ENCODE results near the gene TGIF2. TPM values are rescaled to one million over a fixed set of nuclear protein-coding genes. Genes with fewer than 3 reads are reported as not detected.

The TGIF2 gene
- total and polyA plus RNA-seq, 2 of the 4 experiments (the other 2 are of a cell fraction), result 9.7 to 12.7 TPM

DNA sequence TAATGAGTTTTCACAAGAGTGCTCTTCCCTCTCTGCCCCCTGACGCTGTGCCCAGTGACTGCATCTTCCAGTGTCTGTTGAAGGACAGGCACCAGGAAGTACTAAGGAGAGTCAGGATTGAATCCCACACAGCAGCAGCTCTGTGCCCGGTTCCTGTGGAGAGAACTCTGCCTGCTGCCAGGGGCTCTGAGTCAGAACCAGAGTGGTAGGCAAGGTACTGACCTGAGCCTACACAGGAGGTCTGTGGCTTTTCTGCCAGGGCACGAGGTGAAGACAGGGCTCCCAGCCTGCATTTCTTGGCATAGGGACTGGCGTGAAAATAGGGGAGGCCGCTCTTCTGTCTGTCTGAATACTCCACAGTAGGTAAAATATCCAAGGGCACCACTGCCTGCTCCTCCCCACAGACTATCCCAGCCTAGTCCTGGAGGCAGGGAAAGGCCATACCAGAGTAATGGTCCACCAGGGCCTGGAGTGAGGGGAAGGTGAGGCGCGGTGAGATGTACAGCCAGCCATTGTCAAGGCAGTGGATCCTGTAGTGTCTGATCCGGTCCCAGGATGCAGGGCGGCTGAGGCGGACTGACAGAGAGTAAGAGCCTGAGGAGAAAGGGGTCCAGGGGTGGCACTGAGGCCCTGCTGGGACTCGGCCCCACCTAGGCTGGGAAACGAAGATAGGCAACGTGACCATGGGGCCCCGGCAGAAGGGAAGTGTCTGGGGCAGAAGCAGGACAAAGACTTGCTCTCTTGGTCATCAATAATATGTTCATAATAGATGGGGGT, 41.6 kb downstream of the TGIF2 start:
- Histone ChIP-seq H4K91ac (ENCODE audit: insufficient read depth, low read depth, low read length) (no peak overlapping the region), H3K18ac (ENCODE audit: low read depth, low read length) (no peak overlapping the region), H3K4me2 (ENCODE audit: low read depth, low read length) (no peak overlapping the region), H2BK5ac (ENCODE audit: low read depth, low read length, poor library complexity, severe bottlenecking) (no peak overlapping the region), H3K23ac (ENCODE audit: low read depth, low read length) (no peak overlapping the region), H3K27me3 (ENCODE audit: control insufficient read depth, insufficient read depth, low read length) (no peaks in the 10 kb centered on the region), H3K14ac (replicated peaks; ENCODE audit: low read depth, low read length) (no peak overlapping the region), H2AFZ (replicated peaks; ENCODE audit: low read length, poor library complexity) (no peak overlapping the region), H4K20me1 (ENCODE audit: insufficient read depth, low read length) (peaks cover 8% of the 10 kb centered on the region; the same call in 1 of the 2 replicates), H3K4ac (ENCODE audit: low read depth, low read length) (no peak overlapping the region), H3K36me3 (ENCODE audit: control insufficient read depth, insufficient read depth, low read length) (peaks cover 37% of the 10 kb centered on the region), H2AK9ac (replicated peaks; ENCODE audit: low read depth, low read length, poor library complexity) (no peak overlapping the region), H3K27ac (ENCODE audit: insufficient read depth, low read length) (no peak overlapping the region), H3K9me3 (ENCODE audit: control insufficient read depth, insufficient read depth, low read length) (no peaks in the 10 kb centered on the region), H3K79me1 (ENCODE audit: low read depth in 1 of 2, low read length in 2 of 2) (peaks cover 3 to 7% of the 10 kb centered on the region in 2 experiments; a peak in 2 of 4 replicates), H2BK120ac (ENCODE audit: low read depth, low read length) (no peak overlapping the region), H3K9me1 (ENCODE audit: insufficient read depth, low read length) (no peaks in the 10 kb centered on the region), H3K56ac (ENCODE audit: extremely low read depth, insufficient read depth, low read length) (no peak overlapping the region), H3K9ac (ENCODE audit: low read depth, low read length) (no peak overlapping the region), H3K4me1 (ENCODE audit: control insufficient read depth, insufficient read depth, low read length) (no peaks in the 10 kb centered on the region), H2BK20ac (ENCODE audit: low read depth, low read length) (no peak overlapping the region), H4K8ac (ENCODE audit: low read depth in 2 of 2, low read length in 2 of 2) (no peak overlapping the region), H4K5ac (ENCODE audit: low read depth, low read length) (no peak overlapping the region), H2BK15ac (ENCODE audit: low read depth, low read length) (no peak overlapping the region), H2AK5ac (ENCODE audit: low read depth, low read length) (no peak overlapping the region), H3K4me3 (ENCODE audit: insufficient read depth, low read depth, low read length) (no peak overlapping the region)
- 100% methylated on average over 4 of the region's 14 CpGs; no CpG with 5 or more reads in 1 of the 2 experiments for WGBS, 2 experiments (ENCODE audit: extremely low coverage in 2 of 2, insufficient read length in 1 of 2)
- dilution Hi-C loops (cut with HindIII; ENCODE audit: low sequenced_read_pairs, unreplicated experiment) (no loop called here), intact Hi-C loops (cut with micrococcal nuclease) (loop anchor here (10.0 kb wide), 1 partner anchor 270 kb away; no protein-coding TSS in a partner anchor), in situ Hi-C loops (cut with MboI; ENCODE audit: low sequenced_read_pairs) (loop anchor here (5.0 to 10.0 kb wide), 2 partner anchors 140 to 272 kb away; no protein-coding TSS in a partner anchor)
- ChIA-PET POLR2A (ENCODE audit: unreplicated experiment) (no interaction called here), CTCF (no interaction called here)
- ATAC-seq (ENCODE audit: low read depth) (no peak), DNase-seq (no peak)
- BruUV-seq (replicated peaks), result no TSS peak
- TF ChIP-seq RCOR1 (IDR thresholded peaks at IDR 0.05; ENCODE audit: insufficient replicate concordance, low read length) (no peak), RAD21 (IDR thresholded peaks at IDR 0.05; ENCODE audit: low read length) (no peak), USF2 (IDR thresholded peaks at IDR 0.05; ENCODE audit: low read depth, low read length) (no peak), RFX5 (IDR thresholded peaks at IDR 0.05; ENCODE audit: low read depth, low read length) (no peak), CEBPB (IDR thresholded peaks at IDR 0.05; ENCODE audit: low read depth, low read length) (no peak), SMC3 (IDR thresholded peaks at IDR 0.05; ENCODE audit: low read depth, low read length) (no peak), CTCF (conservative IDR thresholded peaks at IDR 0.05; ENCODE audit: low read depth, low read length) (no peak), MXI1 (IDR thresholded peaks at IDR 0.05; ENCODE audit: borderline replicate concordance, low read depth, low read length) (no peak), MAZ (IDR thresholded peaks at IDR 0.05; ENCODE audit: borderline replicate concordance, low read depth, low read length) (no peak), MAFK (IDR thresholded peaks at IDR 0.05; ENCODE audit: low read depth, low read length) (no peak), BHLHE40 (IDR thresholded peaks at IDR 0.05; ENCODE audit: low read depth, low read length) (no peak), POLR2A (IDR thresholded peaks at IDR 0.05; ENCODE audit: low read depth, low read length) (no peak), ELK1 (IDR thresholded peaks at IDR 0.05; ENCODE audit: borderline replicate concordance, low read depth, low read length) (no peak), CHD1 (IDR thresholded peaks at IDR 0.05; ENCODE audit: low read depth, low read length) (no peak), NFE2L2 (IDR thresholded peaks at IDR 0.05; ENCODE audit: low read depth, low read length) (no peak)

All from IMR-90 (cell line).